Muscle of arm (tissue), 12 donors: Measurements from ENCODE around the gene MRRF. TPM values are rescaled to one million over a fixed set of nuclear protein-coding genes. Genes with fewer than 3 reads are reported as not detected.
"Not testable (repeated sequence)": the region's sequence is repeated elsewhere in the genome, so short reads cannot be mapped to it uniquely, and the experiment has no call there.

Experiments used
- DNase-seq: peaks from one replicate; pipeline ENCODE4 v3.0.0-alpha.2; 2013
- polyA plus RNA-seq, 12 donors: library from polyadenylated mRNA; unstranded; fragments of 120-200 nt; gene quantifications; one replicate each; pipeline ENCODE4 v1.2.1, GENCODE V29; 2013; ENCODE audit not compliant: insufficient read length in 12 of 12

MRRF gene
- polyA plus RNA-seq, 12 donors: 22.2 to 40.0 (median 29.2) TPM; not detected in 1

- no peak for DNase-seq
Observed at GRCh38 chr9:122265149-122265915, 650 bp downstream of the MRRF start.

GRCh38 chr9:122268041-122268814, 3.5 kb downstream of the MRRF start:
- no peak for DNase-seq

- DNase-seq: no peak
Observed at GRCh38 chr9:122274055-122274454, 9.4 kb downstream of the MRRF start.

- DNase-seq: no peak
Observed at GRCh38 chr9:122276096-122276495, 11.4 kb downstream of the MRRF start.

- DNase-seq: no peak
Observed at GRCh38 chr9:122277285-122277897, 12.7 kb downstream of the MRRF start.

- DNase-seq: no peak
Observed at GRCh38 chr9:122281368-122281767, 16.7 kb downstream of the MRRF start.

- DNase-seq: no peak
Observed at GRCh38 chr9:122286764-122287163, 22.1 kb downstream of the MRRF start.

GRCh38 chr9:122287214-122287720, 22.6 kb downstream of the MRRF start:
- no peak for DNase-seq

GRCh38 chr9:122291458-122291857, 26.8 kb downstream of the MRRF start:
- DNase-seq: no peak

- DNase-seq: no peak
Observed at GRCh38 chr9:122294531-122294930, 29.8 kb downstream of the MRRF start.

- no peak for DNase-seq
Observed at GRCh38 chr9:122297512-122297911, 32.8 kb downstream of the MRRF start.

- DNase-seq: no peak
Observed at GRCh38 chr9:122302237-122303093, 37.8 kb downstream of the MRRF start.

GRCh38 chr9:122307061-122307460, 42.4 kb downstream of the MRRF start:
- DNase-seq: no peak

- DNase-seq: no peak
Observed at GRCh38 chr9:122307925-122308324, 43.2 kb downstream of the MRRF start.

GRCh38 chr9:122309861-122310260, 45.2 kb downstream of the MRRF start:
- no peak for DNase-seq

- no peak for DNase-seq
Observed at GRCh38 chr9:122314165-122314564, 49.5 kb downstream of the MRRF start.

- DNase-seq: no peak
Observed at GRCh38 chr9:122315534-122315933, 50.9 kb downstream of the MRRF start.

GRCh38 chr9:122318284-122318683, 53.6 kb downstream of the MRRF start:
- no peak for DNase-seq

- DNase-seq: no peak
Observed at GRCh38 chr9:122320413-122320881, 55.8 kb downstream of the MRRF start.

GRCh38 chr9:122322553-122322952, 57.9 kb downstream of the MRRF start:
- DNase-seq: no peak

GRCh38 chr9:122324665-122325064, 60.0 kb downstream of the MRRF start:
- not testable (repeated sequence) for DNase-seq
